Measurements from ENCODE around the gene PIM1. TPM values are rescaled to one million over a fixed set of nuclear protein-coding genes. Genes with fewer than 3 reads are reported as not detected.

The PIM1 gene
- total and polyA plus RNA-seq, 9 of the 15 experiments (the other 6 are each of a cell fraction or from before 2014, with no cell fraction given): 19.0 to 789 (median 212) TPM

DNA sequence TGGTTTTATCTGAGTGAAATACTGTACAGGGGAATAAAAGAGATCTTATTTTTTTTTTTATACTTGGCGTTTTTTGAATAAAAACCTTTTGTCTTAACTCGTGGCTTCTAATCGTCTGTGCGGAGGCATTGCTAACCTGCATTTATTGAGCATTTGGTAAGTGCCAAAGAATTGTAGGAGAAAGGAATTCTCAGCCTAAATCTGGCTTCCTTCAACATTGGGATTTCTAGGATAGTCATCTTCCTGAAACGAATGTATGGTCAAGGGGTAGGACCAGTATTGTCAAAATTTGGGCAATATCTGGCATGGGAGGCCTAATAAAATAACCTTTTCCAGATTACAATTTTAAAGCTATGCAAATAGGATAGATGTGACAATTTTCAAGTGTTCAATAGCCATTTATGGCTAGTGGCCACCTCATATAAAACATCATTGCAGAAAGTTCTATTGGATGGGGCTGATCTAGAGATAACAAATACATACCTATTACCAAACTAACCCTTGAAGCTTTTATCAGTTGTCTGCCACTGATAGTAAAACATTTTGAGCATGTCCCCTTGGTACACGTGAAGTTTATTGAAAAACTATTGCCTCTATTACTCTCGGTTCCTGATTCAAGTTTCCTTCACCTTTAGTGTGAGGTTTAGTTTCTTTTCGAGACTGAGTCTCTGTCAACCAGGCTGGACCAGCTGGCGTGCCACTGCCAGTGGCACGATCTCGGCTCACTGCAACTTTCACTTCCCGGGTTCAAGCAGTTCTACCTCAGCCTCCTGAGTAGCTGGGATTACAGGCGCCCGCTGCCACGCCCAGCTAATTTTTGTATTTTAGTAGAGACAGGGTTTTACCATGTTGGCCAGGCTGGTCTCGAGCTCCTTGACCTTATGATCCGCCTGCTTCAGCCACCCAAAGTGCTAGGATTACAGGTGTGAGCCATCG, 5.6 kb downstream of the PIM1 start (continued):
- TF ChIP-seq HDAC6 (IDR thresholded peaks at IDR 0.05; ENCODE audit: low read depth, low read length) (no peak), MBD2 (IDR thresholded peaks at IDR 0.05; ENCODE audit: borderline replicate concordance, low read depth) (peak; percentile 67; the same call in 1 of the 2 replicates), RBFOX2 (IDR thresholded peaks at IDR 0.05; ENCODE audit: low read depth, low read length) (peak; percentile 72), ZC3H8 (IDR thresholded peaks at IDR 0.05) (no peak), HDGF (IDR thresholded peaks at IDR 0.05) (peak; percentile 41; the same call in 1 of the 2 replicates), MYNN (IDR thresholded peaks at IDR 0.05) (peak; percentile 30; the same call in 1 of the 2 replicates), MYNN (CRISPR knock-in tag; IDR thresholded peaks at IDR 0.05) (no peak), SMARCB1 (IDR thresholded peaks at IDR 0.05; ENCODE audit: insufficient read length, low read depth) (no peak), PCBP2 (IDR thresholded peaks at IDR 0.05; ENCODE audit: low read depth, low read length, poor library complexity, severe bottlenecking) (no peak), ZFX (CRISPR knock-in tag; IDR thresholded peaks at IDR 0.05) (peak; percentile 43; the same call in 1 of the 2 replicates), NR1H2 (CRISPR knock-in tag; IDR thresholded peaks at IDR 0.05) (no peak)
- TF ChIP-seq, protein P1, sequence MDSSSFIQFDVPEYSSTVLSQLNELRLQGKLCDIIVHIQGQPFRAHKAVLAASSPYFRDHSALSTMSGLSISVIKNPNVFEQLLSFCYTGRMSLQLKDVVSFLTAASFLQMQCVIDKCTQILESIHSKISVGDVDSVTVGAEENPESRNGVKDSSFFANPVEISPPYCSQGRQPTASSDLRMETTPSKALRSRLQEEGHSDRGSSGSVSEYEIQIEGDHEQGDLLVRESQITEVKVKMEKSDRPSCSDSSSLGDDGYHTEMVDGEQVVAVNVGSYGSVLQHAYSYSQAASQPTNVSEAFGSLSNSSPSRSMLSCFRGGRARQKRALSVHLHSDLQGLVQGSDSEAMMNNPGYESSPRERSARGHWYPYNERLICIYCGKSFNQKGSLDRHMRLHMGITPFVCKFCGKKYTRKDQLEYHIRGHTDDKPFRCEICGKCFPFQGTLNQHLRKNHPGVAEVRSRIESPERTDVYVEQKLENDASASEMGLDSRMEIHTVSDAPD (CRISPR knock-in tag; IDR thresholded peaks at IDR 0.05): no peak
- TF ChIP-seq, protein P2, sequence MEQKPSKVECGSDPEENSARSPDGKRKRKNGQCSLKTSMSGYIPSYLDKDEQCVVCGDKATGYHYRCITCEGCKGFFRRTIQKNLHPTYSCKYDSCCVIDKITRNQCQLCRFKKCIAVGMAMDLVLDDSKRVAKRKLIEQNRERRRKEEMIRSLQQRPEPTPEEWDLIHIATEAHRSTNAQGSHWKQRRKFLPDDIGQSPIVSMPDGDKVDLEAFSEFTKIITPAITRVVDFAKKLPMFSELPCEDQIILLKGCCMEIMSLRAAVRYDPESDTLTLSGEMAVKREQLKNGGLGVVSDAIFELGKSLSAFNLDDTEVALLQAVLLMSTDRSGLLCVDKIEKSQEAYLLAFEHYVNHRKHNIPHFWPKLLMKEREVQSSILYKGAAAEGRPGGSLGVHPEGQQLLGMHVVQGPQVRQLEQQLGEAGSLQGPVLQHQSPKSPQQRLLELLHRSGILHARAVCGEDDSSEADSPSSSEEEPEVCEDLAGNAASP (IDR thresholded peaks at IDR 0.05): no peak
- TF ChIP-seq, protein P3, sequence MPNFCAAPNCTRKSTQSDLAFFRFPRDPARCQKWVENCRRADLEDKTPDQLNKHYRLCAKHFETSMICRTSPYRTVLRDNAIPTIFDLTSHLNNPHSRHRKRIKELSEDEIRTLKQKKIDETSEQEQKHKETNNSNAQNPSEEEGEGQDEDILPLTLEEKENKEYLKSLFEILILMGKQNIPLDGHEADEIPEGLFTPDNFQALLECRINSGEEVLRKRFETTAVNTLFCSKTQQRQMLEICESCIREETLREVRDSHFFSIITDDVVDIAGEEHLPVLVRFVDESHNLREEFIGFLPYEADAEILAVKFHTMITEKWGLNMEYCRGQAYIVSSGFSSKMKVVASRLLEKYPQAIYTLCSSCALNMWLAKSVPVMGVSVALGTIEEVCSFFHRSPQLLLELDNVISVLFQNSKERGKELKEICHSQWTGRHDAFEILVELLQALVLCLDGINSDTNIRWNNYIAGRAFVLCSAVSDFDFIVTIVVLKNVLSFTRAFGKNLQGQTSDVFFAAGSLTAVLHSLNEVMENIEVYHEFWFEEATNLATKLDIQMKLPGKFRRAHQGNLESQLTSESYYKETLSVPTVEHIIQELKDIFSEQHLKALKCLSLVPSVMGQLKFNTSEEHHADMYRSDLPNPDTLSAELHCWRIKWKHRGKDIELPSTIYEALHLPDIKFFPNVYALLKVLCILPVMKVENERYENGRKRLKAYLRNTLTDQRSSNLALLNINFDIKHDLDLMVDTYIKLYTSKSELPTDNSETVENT (CRISPR knock-in tag; IDR thresholded peaks at IDR 0.05): peak; percentile 34; the same call in 1 of the 2 replicates
- TF ChIP-seq, protein P4, sequence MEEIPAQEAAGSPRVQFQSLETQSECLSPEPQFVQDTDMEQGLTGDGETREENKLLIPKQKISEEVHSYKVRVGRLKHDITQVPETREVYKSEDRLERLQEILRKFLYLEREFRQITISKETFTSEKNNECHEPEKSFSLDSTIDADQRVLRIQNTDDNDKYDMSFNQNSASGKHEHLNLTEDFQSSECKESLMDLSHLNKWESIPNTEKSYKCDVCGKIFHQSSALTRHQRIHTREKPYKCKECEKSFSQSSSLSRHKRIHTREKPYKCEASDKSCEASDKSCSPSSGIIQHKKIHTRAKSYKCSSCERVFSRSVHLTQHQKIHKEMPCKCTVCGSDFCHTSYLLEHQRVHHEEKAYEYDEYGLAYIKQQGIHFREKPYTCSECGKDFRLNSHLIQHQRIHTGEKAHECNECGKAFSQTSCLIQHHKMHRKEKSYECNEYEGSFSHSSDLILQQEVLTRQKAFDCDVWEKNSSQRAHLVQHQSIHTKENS (CRISPR knock-in tag; IDR thresholded peaks at IDR 0.05): peak; percentile 84; the same call in 1 of the 2 replicates
- TF ChIP-seq, protein P5, sequence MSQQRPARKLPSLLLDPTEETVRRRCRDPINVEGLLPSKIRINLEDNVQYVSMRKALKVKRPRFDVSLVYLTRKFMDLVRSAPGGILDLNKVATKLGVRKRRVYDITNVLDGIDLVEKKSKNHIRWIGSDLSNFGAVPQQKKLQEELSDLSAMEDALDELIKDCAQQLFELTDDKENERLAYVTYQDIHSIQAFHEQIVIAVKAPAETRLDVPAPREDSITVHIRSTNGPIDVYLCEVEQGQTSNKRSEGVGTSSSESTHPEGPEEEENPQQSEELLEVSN (IDR thresholded peaks at IDR 0.05; ENCODE audit: borderline replicate concordance in 1 of 2, extremely low read depth in 1 of 2, insufficient read depth in 1 of 2, insufficient read length in 1 of 2, low read depth in 1 of 2, low read length in 1 of 2, poor library complexity in 1 of 2, severe bottlenecking in 1 of 2): peak in 1 of 2 experiments; percentile 11
- TF ChIP-seq, protein P6, sequence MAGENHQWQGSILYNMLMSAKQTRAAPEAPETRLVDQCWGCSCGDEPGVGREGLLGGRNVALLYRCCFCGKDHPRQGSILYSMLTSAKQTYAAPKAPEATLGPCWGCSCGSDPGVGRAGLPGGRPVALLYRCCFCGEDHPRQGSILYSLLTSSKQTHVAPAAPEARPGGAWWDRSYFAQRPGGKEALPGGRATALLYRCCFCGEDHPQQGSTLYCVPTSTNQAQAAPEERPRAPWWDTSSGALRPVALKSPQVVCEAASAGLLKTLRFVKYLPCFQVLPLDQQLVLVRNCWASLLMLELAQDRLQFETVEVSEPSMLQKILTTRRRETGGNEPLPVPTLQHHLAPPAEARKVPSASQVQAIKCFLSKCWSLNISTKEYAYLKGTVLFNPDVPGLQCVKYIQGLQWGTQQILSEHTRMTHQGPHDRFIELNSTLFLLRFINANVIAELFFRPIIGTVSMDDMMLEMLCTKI (IDR thresholded peaks at IDR 0.05; ENCODE audit: partially characterized antibody): no peak
